Endothelial cell (in vitro differentiated cells): ENCODE measurements around the gene GRAMD1B. TPM values are rescaled to one million over a fixed set of nuclear protein-coding genes. Genes with fewer than 3 reads are reported as not detected.

ENCODE experiments used
- DNase-seq: peaks from one replicate; pipeline ENCODE4 v3.0.0; 2021; ENCODE audit warnings: low spot score
- H3K27ac Mint-ChIP-seq: one replicate; pipeline ENCODE4 v1.8.0; 2021; ENCODE audit warnings: mixed read lengths, inconsistent platforms; ENCODE audit not compliant: unreplicated experiment
- H3K27me3 Mint-ChIP-seq: one replicate; pipeline ENCODE4 v1.8.0; 2021; ENCODE audit warnings: mild to moderate bottlenecking, moderate library complexity, mixed read lengths, inconsistent platforms; ENCODE audit not compliant: unreplicated experiment
- H3K36me3 Mint-ChIP-seq: one replicate; pipeline ENCODE4 v1.8.0; 2021; ENCODE audit warnings: mild to moderate bottlenecking, low read depth, mixed read lengths, inconsistent platforms; ENCODE audit not compliant: unreplicated experiment
- H3K4me1 Mint-ChIP-seq: one replicate; pipeline ENCODE4 v1.8.0; 2021; ENCODE audit warnings: mild to moderate bottlenecking, mixed read lengths, inconsistent platforms; ENCODE audit not compliant: unreplicated experiment
- H3K4me3 Mint-ChIP-seq: one replicate; pipeline ENCODE4 v1.8.0; 2021; ENCODE audit warnings: mild to moderate bottlenecking, mixed read lengths, inconsistent platforms; ENCODE audit not compliant: unreplicated experiment
- H3K9me3 Mint-ChIP-seq: one replicate; pipeline ENCODE4 v1.8.0; 2021; ENCODE audit warnings: mixed read lengths, inconsistent platforms; ENCODE audit not compliant: unreplicated experiment
- microRNA-seq: library from miRNA; unstranded; fragments of <30 nt; microRNA quantifications from one replicate; pipeline ENCODE4, GENCODE V29; 2020; ENCODE audit not compliant: unreplicated experiment
- total RNA-seq: library from RNA; stranded (reverse); fragmentation: NEBNext Ultra II Directional; extraction: Animal tissue kit (Norgen Biotek cat#: 25700); gene quantifications from one replicate; pipeline ENCODE4 v1.2.1, GENCODE V29; 2021; ENCODE audit not compliant: unreplicated experiment
- TF ChIP-seq, protein P1 (sequence below): fragments of 200-600 bp; sonication (generic); IDR thresholded peaks from one replicate; pipeline ENCODE4 v1.5.0; 2021; ENCODE audit warnings: antibody characterized with exemption; ENCODE audit not compliant: unreplicated experiment

Gene GRAMD1B
- total RNA-seq, 1 donor from 2014 or later, result 49.6 TPM

DNA sequence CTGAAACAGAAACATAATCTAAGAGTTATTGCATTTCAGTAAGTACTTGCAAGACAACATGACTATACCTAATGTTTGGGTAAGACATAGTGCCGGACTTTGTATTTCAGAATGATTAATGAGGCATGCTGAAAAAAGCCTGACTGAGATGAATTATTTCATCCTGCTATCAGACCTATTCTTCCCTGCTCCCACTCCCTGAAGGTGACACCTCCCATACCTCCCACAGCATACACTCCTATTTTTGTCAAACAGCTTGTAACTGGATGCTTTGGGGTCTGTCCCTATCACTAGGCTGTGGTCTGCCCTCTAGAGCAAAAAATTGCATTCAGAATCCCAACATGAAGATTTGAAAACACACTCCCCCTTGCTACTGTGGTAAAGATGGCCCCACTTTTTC, 235.2 kb downstream of the GRAMD1B start:
- DNase-seq, result no peak
- Mint-ChIP-seq H3K36me3 (no peaks in the 10 kb centered on the region), H3K27ac (no peak overlapping the region), H3K4me1 (no peaks in the 10 kb centered on the region), H3K27me3 (peaks cover 1% of the 10 kb centered on the region), H3K9me3 (peaks cover 5% of the 10 kb centered on the region), H3K4me3 (no peak overlapping the region)
- TF ChIP-seq, protein P1, sequence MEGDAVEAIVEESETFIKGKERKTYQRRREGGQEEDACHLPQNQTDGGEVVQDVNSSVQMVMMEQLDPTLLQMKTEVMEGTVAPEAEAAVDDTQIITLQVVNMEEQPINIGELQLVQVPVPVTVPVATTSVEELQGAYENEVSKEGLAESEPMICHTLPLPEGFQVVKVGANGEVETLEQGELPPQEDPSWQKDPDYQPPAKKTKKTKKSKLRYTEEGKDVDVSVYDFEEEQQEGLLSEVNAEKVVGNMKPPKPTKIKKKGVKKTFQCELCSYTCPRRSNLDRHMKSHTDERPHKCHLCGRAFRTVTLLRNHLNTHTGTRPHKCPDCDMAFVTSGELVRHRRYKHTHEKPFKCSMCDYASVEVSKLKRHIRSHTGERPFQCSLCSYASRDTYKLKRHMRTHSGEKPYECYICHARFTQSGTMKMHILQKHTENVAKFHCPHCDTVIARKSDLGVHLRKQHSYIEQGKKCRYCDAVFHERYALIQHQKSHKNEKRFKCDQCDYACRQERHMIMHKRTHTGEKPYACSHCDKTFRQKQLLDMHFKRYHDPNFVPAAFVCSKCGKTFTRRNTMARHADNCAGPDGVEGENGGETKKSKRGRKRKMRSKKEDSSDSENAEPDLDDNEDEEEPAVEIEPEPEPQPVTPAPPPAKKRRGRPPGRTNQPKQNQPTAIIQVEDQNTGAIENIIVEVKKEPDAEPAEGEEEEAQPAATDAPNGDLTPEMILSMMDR, result no peak

DNA sequence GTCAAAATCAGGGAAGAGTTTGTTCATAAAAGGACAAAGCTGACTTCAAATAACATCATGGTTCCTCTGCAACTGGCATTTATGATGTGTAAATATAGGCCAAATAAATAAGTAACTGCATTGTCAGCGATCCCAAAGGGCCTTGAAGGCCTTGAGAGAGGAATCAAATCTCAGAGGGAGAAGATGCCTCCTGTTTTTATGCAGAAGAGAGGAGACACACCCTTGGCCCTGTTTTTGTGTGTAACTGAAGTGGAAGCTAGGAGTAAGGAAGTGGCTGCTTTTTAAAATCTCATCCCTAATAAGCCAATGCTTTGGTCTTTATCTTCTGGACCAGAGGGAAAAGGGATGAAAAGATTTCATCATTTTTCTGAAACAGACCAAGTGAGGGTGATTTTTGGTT, 240.0 kb downstream of the GRAMD1B start:
- no peak overlapping the region for H3K4me3 Mint-ChIP-seq
- TF ChIP-seq, protein P1, result no peak

DNA sequence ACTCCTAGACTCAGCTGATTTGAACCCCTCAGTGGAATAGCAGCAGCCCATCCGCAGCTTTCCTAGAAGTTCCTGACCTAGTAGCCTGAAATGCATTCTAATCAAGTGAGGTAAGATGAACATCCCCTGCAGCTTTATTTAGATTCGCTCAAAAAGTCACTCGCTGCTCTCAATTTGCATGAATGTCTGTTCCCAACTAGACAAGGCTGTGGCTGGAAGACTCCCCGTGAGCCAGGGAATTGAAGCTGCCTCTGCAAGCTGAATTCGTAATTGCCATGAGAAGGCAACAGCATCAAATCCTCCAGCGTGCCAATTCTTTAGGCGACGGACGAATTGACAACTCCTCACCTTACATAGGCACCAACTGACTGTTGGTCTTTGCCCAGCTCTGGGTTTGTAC, 241.5 kb downstream of the GRAMD1B start:
- no peak overlapping the region for H3K4me3 Mint-ChIP-seq
- TF ChIP-seq, protein P1, result no peak
- H3K36me3 Mint-ChIP-seq, result no peaks in the 10 kb centered on the region
- no peaks in the 10 kb centered on the region for H3K4me1 Mint-ChIP-seq
- no peaks in the 10 kb centered on the region for H3K27me3 Mint-ChIP-seq
- H3K27ac Mint-ChIP-seq, result no peak overlapping the region
- no peaks in the 10 kb centered on the region for H3K9me3 Mint-ChIP-seq
- no peak for DNase-seq

More for the DNA sequence above, 240.0 kb downstream of the GRAMD1B start:
- H3K4me1 Mint-ChIP-seq, result no peaks in the 10 kb centered on the region
- no peak overlapping the region for H3K27ac Mint-ChIP-seq
- H3K27me3 Mint-ChIP-seq, result peaks cover 1% of the 10 kb centered on the region
- no peak for DNase-seq
- no peaks in the 10 kb centered on the region for H3K36me3 Mint-ChIP-seq
- no peaks in the 10 kb centered on the region for H3K9me3 Mint-ChIP-seq

DNA sequence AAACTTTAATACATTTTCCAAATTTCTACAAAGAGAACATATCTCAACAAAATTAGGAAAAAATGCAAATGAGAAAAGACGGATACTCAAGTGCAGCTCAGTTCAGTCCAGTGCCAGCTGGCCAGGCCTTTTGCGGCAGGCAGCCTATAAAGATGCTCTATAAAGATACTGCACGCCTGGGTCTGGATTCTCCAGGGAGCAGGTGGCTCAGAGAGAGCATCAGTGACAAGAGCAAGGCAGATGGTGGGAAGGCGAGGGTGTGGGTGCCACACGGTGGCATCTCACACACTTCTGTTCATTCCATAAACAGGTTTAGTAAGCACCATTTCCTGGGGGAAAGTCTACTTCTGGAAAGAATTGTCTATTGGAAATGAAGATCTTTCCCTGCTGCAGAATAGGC, 242.5 kb downstream of the GRAMD1B start:
- no peaks in the 10 kb centered on the region for H3K36me3 Mint-ChIP-seq
- no peak overlapping the region for H3K4me3 Mint-ChIP-seq

DNA sequence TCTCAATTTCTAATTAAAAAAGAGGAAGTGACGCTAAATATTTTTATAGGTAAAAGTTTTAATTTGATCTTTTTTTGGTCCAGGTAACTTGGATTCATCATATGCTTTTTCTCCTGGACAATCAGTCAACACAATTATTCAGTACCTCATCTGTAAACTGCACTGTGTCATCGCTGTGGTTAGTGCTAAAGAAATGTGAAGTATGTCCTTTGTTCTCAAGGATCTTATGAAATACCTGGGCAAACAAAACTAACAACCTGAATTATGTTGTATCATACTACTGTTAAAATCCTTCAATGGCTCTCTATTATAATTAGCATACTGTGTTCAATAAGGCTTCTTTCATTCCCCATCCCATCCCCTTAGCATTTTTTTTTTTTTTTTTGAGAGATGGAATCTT, 244.2 kb downstream of the GRAMD1B start:
- Mint-ChIP-seq H3K4me1 (peaks cover 2% of the 10 kb centered on the region), H3K27ac (no peak overlapping the region), H3K4me3 (no peak overlapping the region), H3K36me3 (no peaks in the 10 kb centered on the region), H3K27me3 (no peaks in the 10 kb centered on the region), H3K9me3 (no peaks in the 10 kb centered on the region)
- TF ChIP-seq, protein P1, result no peak
- DNase-seq, result no peak

More for the DNA sequence above, 242.5 kb downstream of the GRAMD1B start:
- Mint-ChIP-seq H3K4me1 (no peaks in the 10 kb centered on the region), H3K9me3 (no peaks in the 10 kb centered on the region), H3K27ac (no peak overlapping the region), H3K27me3 (no peaks in the 10 kb centered on the region)
- DNase-seq, result no peak
- TF ChIP-seq, protein P1, result no peak

Small RNAs within 50 kb of the gene (microRNA-seq; reads per million reads assigned to microRNA genes)
- not detected for gene MIR4493

Other genes with a start within 250 kb of the GRAMD1B start
- 5.5 TPM for gene CLMP, start 235.0 kb upstream of the GRAMD1B start, total RNA-seq
- 34.1 TPM for gene SCN3B, start 224.4 kb downstream of the GRAMD1B start, total RNA-seq